K562 (cell line): ENCODE measurements around the gene MED15. TPM values are rescaled to one million over a fixed set of nuclear protein-coding genes. Genes with fewer than 3 reads are reported as not detected.

Source experiments
- BCOR ChIP-seq: fragments of 450-650 bp; IDR thresholded peaks from 2 replicates; pipeline ENCODE4 v1.6.1; 2016
- EGR1 ChIP-seq: fragments of 450-650 bp; conservative IDR thresholded peaks from 2 replicates; pipeline ENCODE4 v1.6.1; 2017; ENCODE audit warnings: mild to moderate bottlenecking
- ELF1 ChIP-seq: fragments of 200-800 bp; sonication (Bioruptor generic); IDR thresholded peaks from 2 replicates; pipeline ENCODE4 v1.6.1; 2016; ENCODE audit warnings: missing genetic modification characterization, missing compliant biosample characterization
- HMGXB4 ChIP-seq: sonication (generic); formaldehyde crosslinking; IDR thresholded peaks from 2 replicates; pipeline ENCODE4 v1.8.1; 2023; ENCODE audit warnings: mild to moderate bottlenecking, missing genetic modification reagents
- JUN ChIP-seq, 2 experiments: sonication (generic) in 1 of 2; formaldehyde crosslinking in 1 of 2; IDR thresholded peaks; 2 replicates each; pipeline versions ENCODE4 v1.6.1 to v1.8.0; 2012 to 2022; ENCODE audit warnings: borderline replicate concordance in 2 of 2, mild to moderate bottlenecking in 2 of 2, improper control_type of control experiment in 1 of 2, low read depth in 1 of 2, low read length in 1 of 2, missing genetic modification reagents in 1 of 2
- KDM1A ChIP-seq, 2 experiments: fragments of 450-650 bp; IDR thresholded peaks; 2 replicates each; pipeline ENCODE4 v1.6.1; 2016; ENCODE audit warnings: mild to moderate bottlenecking in 2 of 2
- MCM7 ChIP-seq, 2 experiments: fragments of 450-650 bp; IDR thresholded peaks; 2 replicates each; pipeline ENCODE4 v1.6.1; 2016 to 2018
- MXI1 ChIP-seq: IDR thresholded peaks from 2 replicates; pipeline ENCODE4 v1.6.1; 2011; ENCODE audit warnings: low read depth, mild to moderate bottlenecking, improper control_type of control experiment, low read length
- NFYB ChIP-seq: IDR thresholded peaks from 2 replicates; pipeline ENCODE4 v1.6.1; 2011; ENCODE audit warnings: mild to moderate bottlenecking, moderate library complexity; ENCODE audit not compliant: insufficient read length; ENCODE audit errors: extremely low read depth
- POLR2G ChIP-seq: fragments of 200-400 bp; formaldehyde crosslinking; IDR thresholded peaks from 2 replicates; pipeline ENCODE4 v1.6.1; 2017; ENCODE audit warnings: low read depth, mild to moderate bottlenecking, antibody characterized with exemption, low read length, moderate library complexity
- POLR3G ChIP-seq: IDR thresholded peaks from 2 replicates; pipeline ENCODE4 v1.6.1; 2011; ENCODE audit not compliant: insufficient read length, insufficient replicate concordance; ENCODE audit errors: extremely low read depth
- RCOR1 ChIP-seq, 2 experiments: IDR thresholded peaks; 2 replicates each; pipeline ENCODE4 v1.6.1; 2012; ENCODE audit warnings: low read depth in 2 of 2, low read length in 2 of 2, borderline replicate concordance in 1 of 2, improper control_type of control experiment in 1 of 2
- SRSF3 ChIP-seq: fragments of 200-400 bp; formaldehyde crosslinking; IDR thresholded peaks from 2 replicates; pipeline ENCODE4 v1.6.1; 2016; ENCODE audit warnings: mild to moderate bottlenecking, low read length, moderate library complexity; ENCODE audit not compliant: insufficient read depth
- TSC22D4 ChIP-seq: fragments of 450-650 bp; IDR thresholded peaks from 2 replicates; pipeline ENCODE4 v1.6.1; 2016; ENCODE audit warnings: missing genetic modification characterization, missing biosample characterization, control low read depth
- UBTF ChIP-seq, 2 experiments: IDR thresholded peaks; 2 replicates each; pipeline ENCODE4 v1.6.1; 2012; ENCODE audit warnings: improper control_type of control experiment in 2 of 2, low read depth in 2 of 2, low read length in 2 of 2, borderline replicate concordance in 1 of 2
- USF2 ChIP-seq: sonication (generic); formaldehyde crosslinking; IDR thresholded peaks from 2 replicates; pipeline ENCODE4 v1.5.0; 2020; ENCODE audit warnings: missing genetic modification reagents
- ZBTB34 ChIP-seq: fragments of 250-450 bp; sonication (Bioruptor Pico); IDR thresholded peaks from 2 replicates; pipeline ENCODE4 v1.8.0; 2021; ENCODE audit warnings: mild to moderate bottlenecking, moderate library complexity
- ZBTB9 ChIP-seq: fragments of 450-650 bp; formaldehyde crosslinking; IDR thresholded peaks from 2 replicates; pipeline ENCODE4 v1.4.0; 2020; ENCODE audit warnings: mild to moderate bottlenecking, moderate library complexity
- polyA plus RNA-seq, 8 experiments: library from polyadenylated mRNA; depleted of rRNA in 4 of 8; stranded (reverse) in 5 of 8; unstranded in 3 of 8; fragments of >200 nt; fragmentation: Nextera tagmentation in 2 of 8; fragmentation: Illumina TruSeq in 1 of 8; extraction: Ambion mirVana in 2 of 8; extraction: Trizol in 1 of 8; gene quantifications; 2 replicates each; pipeline versions ENCODE4 v1.2.1 to v1.2.3, GENCODE V29; 2011 to 2014; ENCODE audit warnings: inconsistent platforms in 1 of 8, missing spikeins in 1 of 8
- total RNA-seq, 7 experiments: library from RNA; depleted of rRNA in 6 of 7; stranded (reverse); fragments of >200 nt in 6 of 7; fragmentation: Illumina TruSeq in 2 of 7; extraction: Trizol in 2 of 7; gene quantifications; 2 replicates each; pipeline versions ENCODE4 v1.2.1 to v1.2.3, GENCODE V29; 2011 to 2021; ENCODE audit warnings: low replicate concordance in 1 of 7

Gene MED15
- total and polyA plus RNA-seq, 9 of the 15 experiments (the other 6 are each of a cell fraction or from before 2014, with no cell fraction given): 4.0 to 271 (median 60.1) TPM

GRCh38 chr22:20494978-20495860, 12.2 kb upstream of the MED15 start, which contains the start of gene KLHL22 (continued):
- TF ChIP-seq KDM1A (IDR thresholded peaks at IDR 0.05) (no peak), NFYB (no peak), POLR2G (peak; percentile 92), ELF1 (tag) (no peak), USF2 (CRISPR knock-in tag) (no peak), BCOR (no peak), UBTF (IDR thresholded peaks at IDR 0.05; ENCODE audit: borderline replicate concordance in 1 of 2, low read depth in 2 of 2, low read length in 2 of 2) (peak; percentile 17 to 76; a peak in 2 of 4 replicates), ZBTB9 (CRISPR knock-in tag) (no peak; the same call in none of the 2 replicates), ZBTB34 (CRISPR knock-in tag) (0 out of 2 replicates have a peak, but pooled peaks have one; percentile 15), JUN (IDR thresholded peaks at IDR 0.05; ENCODE audit: borderline replicate concordance, low read depth, low read length) (no peak), JUN (CRISPR knock-in tag; IDR thresholded peaks at IDR 0.05; ENCODE audit: borderline replicate concordance) (no peak), EGR1 (no peak), POLR3G (no peak), MXI1 (0 out of 2 replicates have a peak, but pooled peaks have one; percentile 43), HMGXB4 (peak; percentile 64; the same call in 1 of the 2 replicates), SRSF3 (peak; percentile 98), TSC22D4 (tag) (no peak), RCOR1 (IDR thresholded peaks at IDR 0.05; ENCODE audit: borderline replicate concordance in 1 of 2, low read depth in 2 of 2, low read length in 2 of 2) (no peak), MCM7 (IDR thresholded peaks at IDR 0.05) (no peak)
